HL-60 (cell line): ENCODE data around the gene SYVN1.

Source experiments
- CTCF ChIP-seq: IDR thresholded peaks from one replicate; pipeline ENCODE4 v1.5.1; 2011; ENCODE audit warnings: low read length, control low read depth, inconsistent platforms; ENCODE audit not compliant: insufficient read depth
- POLR2AphosphoS5 ChIP-seq: IDR thresholded peaks from 2 replicates; pipeline ENCODE4 v1.6.1; 2012; ENCODE audit warnings: low read depth
- REST ChIP-seq: IDR thresholded peaks from 2 replicates; pipeline ENCODE4 v1.6.1; 2012; ENCODE audit warnings: low read depth; ENCODE audit not compliant: insufficient replicate concordance

- TF ChIP-seq POLR2AphosphoS5 (no peak), CTCF (no peak), REST (no peak)
Observed at GRCh38 chr11:65104628-65105027, 29.7 kb downstream of the SYVN1 start.
